Amniotic stem cell (primary cell): ENCODE results near the gene RUSC1.
A peak's percentile ranks its signal among the peaks of the same experiment; 100 is the strongest.
"Not testable (repeated sequence)": the region's sequence is repeated elsewhere in the genome, so short reads cannot be mapped to it uniquely, and the experiment has no call there.

Source experiments
- DNase-seq: peaks from one replicate; lab custom pipeline; 2025; lab: John Stamatoyannopoulos, UW

Gene RUSC1

GRCh38 chr1:155324037-155324716, 3.5 kb downstream of the RUSC1 start:
- peak; percentile 95 for DNase-seq

GRCh38 chr1:155324717-155325602, 4.3 kb downstream of the RUSC1 start:
- DNase-seq, result no peak

GRCh38 chr1:155325603-155325893, 4.9 kb downstream of the RUSC1 start:
- DNase-seq, result no peak

- DNase-seq, result no peak
These were observed 5.4 kb downstream of the RUSC1 start for GRCh38 chr1:155326020-155326526.

- DNase-seq, result no peak
These were observed 5.9 kb downstream of the RUSC1 start for GRCh38 chr1:155326631-155327037.

- no peak for DNase-seq
These were observed 7.3 kb downstream of the RUSC1 start for GRCh38 chr1:155327981-155328380.

- not testable (repeated sequence) for DNase-seq
These were observed 8.2 kb downstream of the RUSC1 start for GRCh38 chr1:155328856-155329255.

- DNase-seq, result no peak
These were observed 9.4 kb downstream of the RUSC1 start for GRCh38 chr1:155329980-155330598.

GRCh38 chr1:155334962-155335361, 14.3 kb downstream of the RUSC1 start:
- no peak for DNase-seq

GRCh38 chr1:155339515-155340097, 18.9 kb downstream of the RUSC1 start:
- no peak for DNase-seq

- no peak for DNase-seq
These were observed 22.1 kb downstream of the RUSC1 start for GRCh38 chr1:155342842-155343241.

- no peak for DNase-seq
These were observed 31.9 kb downstream of the RUSC1 start for GRCh38 chr1:155352631-155353030.

- no peak for DNase-seq
These were observed 39.4 kb downstream of the RUSC1 start for GRCh38 chr1:155360051-155360450.

GRCh38 chr1:155379180-155379579, 58.5 kb downstream of the RUSC1 start:
- no peak for DNase-seq

- DNase-seq, result peak; percentile 36
These were observed 59.0 kb downstream of the RUSC1 start for GRCh38 chr1:155379631-155380090.
